Stomach (tissue), 4 donors: ENCODE data around the gene CLEC16A.

Source experiments
- EP300 ChIP-seq: sonication (generic); formaldehyde crosslinking; IDR thresholded peaks from one replicate; pipeline ENCODE4 v1.6.1; 2017; ENCODE audit warnings: antibody characterized with exemption
- POLR2A ChIP-seq, 4 donors: fragments of 450-650 bp; IDR thresholded peaks; one replicate each; pipeline ENCODE4 v1.6.1; 2016; ENCODE audit warnings: antibody characterized with exemption in 4 of 4, control low read depth in 2 of 4, mild to moderate bottlenecking in 1 of 4, moderate library complexity in 1 of 4
- POLR2AphosphoS5 ChIP-seq, 3 donors: sonication (generic); formaldehyde crosslinking; IDR thresholded peaks; one replicate each; pipeline ENCODE4 v1.6.1; 2016; ENCODE audit warnings: antibody characterized with exemption in 3 of 3
- TF ChIP-seq, protein P1 (sequence below), 7 experiments: fragments of 450-650 bp in 4 of 7; fragments of 200-600 bp in 3 of 7; sonication (generic) in 3 of 7; IDR thresholded peaks; one replicate each; pipeline ENCODE4 v1.5.1; 2016 to 2019; ENCODE audit warnings: antibody characterized with exemption in 7 of 7, control low read depth in 2 of 7, mild to moderate bottlenecking in 1 of 7

- TF ChIP-seq, protein P1, sequence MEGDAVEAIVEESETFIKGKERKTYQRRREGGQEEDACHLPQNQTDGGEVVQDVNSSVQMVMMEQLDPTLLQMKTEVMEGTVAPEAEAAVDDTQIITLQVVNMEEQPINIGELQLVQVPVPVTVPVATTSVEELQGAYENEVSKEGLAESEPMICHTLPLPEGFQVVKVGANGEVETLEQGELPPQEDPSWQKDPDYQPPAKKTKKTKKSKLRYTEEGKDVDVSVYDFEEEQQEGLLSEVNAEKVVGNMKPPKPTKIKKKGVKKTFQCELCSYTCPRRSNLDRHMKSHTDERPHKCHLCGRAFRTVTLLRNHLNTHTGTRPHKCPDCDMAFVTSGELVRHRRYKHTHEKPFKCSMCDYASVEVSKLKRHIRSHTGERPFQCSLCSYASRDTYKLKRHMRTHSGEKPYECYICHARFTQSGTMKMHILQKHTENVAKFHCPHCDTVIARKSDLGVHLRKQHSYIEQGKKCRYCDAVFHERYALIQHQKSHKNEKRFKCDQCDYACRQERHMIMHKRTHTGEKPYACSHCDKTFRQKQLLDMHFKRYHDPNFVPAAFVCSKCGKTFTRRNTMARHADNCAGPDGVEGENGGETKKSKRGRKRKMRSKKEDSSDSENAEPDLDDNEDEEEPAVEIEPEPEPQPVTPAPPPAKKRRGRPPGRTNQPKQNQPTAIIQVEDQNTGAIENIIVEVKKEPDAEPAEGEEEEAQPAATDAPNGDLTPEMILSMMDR (IDR thresholded peaks at IDR 0.05), result no peak
- TF ChIP-seq POLR2A (IDR thresholded peaks at IDR 0.05) (no peak), EP300 (no peak), POLR2AphosphoS5 (IDR thresholded peaks at IDR 0.05) (no peak)
These were observed 49.3 kb downstream of the CLEC16A start for GRCh38 chr16:10993649-10994048.
